ENCODE measurements around the gene EGR1.

GRCh38 chr5:138457531-138458275 is 7.6 kb upstream of the EGR1 start:
- TF ChIP-seq POLR2AphosphoS5 (IDR thresholded peaks at IDR 0.05) (no peak), CTCF (IDR thresholded peaks at IDR 0.05; ENCODE audit: poor library complexity, severe bottlenecking) (no peak), MXI1 (conservative IDR thresholded peaks at IDR 0.05; ENCODE audit: poor library complexity, severe bottlenecking) (no peak), REST (IDR thresholded peaks at IDR 0.05; ENCODE audit: borderline replicate concordance) (no peak), EZH2 (IDR thresholded peaks at IDR 0.05; ENCODE audit: borderline replicate concordance, insufficient read depth, low read length, poor library complexity, severe bottlenecking) (no peak)

Data from neural cell (in vitro differentiated cells).